HG03135 (cell line): ENCODE data around the gene POR.

Experiments used
- ATAC-seq: cut with Tn5 transposase; IDR thresholded peaks from one replicate; pipeline ENCODE4 v1.9.1; 2021; ENCODE audit warnings: mild to moderate bottlenecking, moderate library complexity; ENCODE audit not compliant: unreplicated experiment

Gene POR

GRCh38 chr7:75915416-75916156, 631 bp downstream of the POR start:
- ATAC-seq: peak; percentile 6

- no peak for ATAC-seq
These were observed 1.3 kb downstream of the POR start for GRCh38 chr7:75916259-75916658.

- no peak for ATAC-seq
These were observed 2.0 kb downstream of the POR start for GRCh38 chr7:75916685-75917634.

- ATAC-seq: no peak
These were observed 5.6 kb downstream of the POR start for GRCh38 chr7:75920431-75921161.

- ATAC-seq: no peak
These were observed 6.5 kb downstream of the POR start for GRCh38 chr7:75921479-75921878.

GRCh38 chr7:75922966-75923603, 8.1 kb downstream of the POR start:
- no peak for ATAC-seq

GRCh38 chr7:75924256-75924655, 9.3 kb downstream of the POR start:
- no peak for ATAC-seq

GRCh38 chr7:75924889-75925288, 9.9 kb downstream of the POR start:
- ATAC-seq: no peak

- no peak for ATAC-seq
These were observed 10.9 kb downstream of the POR start for GRCh38 chr7:75925717-75926435.

GRCh38 chr7:75928568-75928914, 13.6 kb downstream of the POR start:
- ATAC-seq: peak; percentile 71

- ATAC-seq: no peak
These were observed 16.7 kb downstream of the POR start for GRCh38 chr7:75931680-75932079.

- ATAC-seq: no peak
These were observed 23.2 kb downstream of the POR start for GRCh38 chr7:75937958-75938786.

- ATAC-seq: no peak
These were observed 24.0 kb downstream of the POR start for GRCh38 chr7:75938921-75939320.

- no peak for ATAC-seq
These were observed 28.9 kb downstream of the POR start for GRCh38 chr7:75943864-75944263.

- ATAC-seq: no peak
These were observed 29.6 kb downstream of the POR start for GRCh38 chr7:75944507-75944906.

GRCh38 chr7:75945297-75946168, 30.6 kb downstream of the POR start:
- ATAC-seq: no peak

GRCh38 chr7:75946207-75946855, 31.4 kb downstream of the POR start:
- no peak for ATAC-seq

GRCh38 chr7:75948179-75948578, 33.2 kb downstream of the POR start:
- ATAC-seq: no peak
